Measurements from ENCODE around the gene REG3A. TPM values are rescaled to one million over a fixed set of nuclear protein-coding genes. Genes with fewer than 3 reads are reported as not detected.

REG3A gene
- total and polyA plus RNA-seq, 4 donors = not detected

GRCh38 chr2:79125721-79125985, 33.9 kb downstream of the REG3A start:
- 100% methylated on average over 2 of the region's 3 CpGs for WGBS (ENCODE audit: insufficient coverage)
- no peak for DNase-seq (ENCODE audit: low read depth in 4 of 6, low spot score in 6 of 6)

DNA sequence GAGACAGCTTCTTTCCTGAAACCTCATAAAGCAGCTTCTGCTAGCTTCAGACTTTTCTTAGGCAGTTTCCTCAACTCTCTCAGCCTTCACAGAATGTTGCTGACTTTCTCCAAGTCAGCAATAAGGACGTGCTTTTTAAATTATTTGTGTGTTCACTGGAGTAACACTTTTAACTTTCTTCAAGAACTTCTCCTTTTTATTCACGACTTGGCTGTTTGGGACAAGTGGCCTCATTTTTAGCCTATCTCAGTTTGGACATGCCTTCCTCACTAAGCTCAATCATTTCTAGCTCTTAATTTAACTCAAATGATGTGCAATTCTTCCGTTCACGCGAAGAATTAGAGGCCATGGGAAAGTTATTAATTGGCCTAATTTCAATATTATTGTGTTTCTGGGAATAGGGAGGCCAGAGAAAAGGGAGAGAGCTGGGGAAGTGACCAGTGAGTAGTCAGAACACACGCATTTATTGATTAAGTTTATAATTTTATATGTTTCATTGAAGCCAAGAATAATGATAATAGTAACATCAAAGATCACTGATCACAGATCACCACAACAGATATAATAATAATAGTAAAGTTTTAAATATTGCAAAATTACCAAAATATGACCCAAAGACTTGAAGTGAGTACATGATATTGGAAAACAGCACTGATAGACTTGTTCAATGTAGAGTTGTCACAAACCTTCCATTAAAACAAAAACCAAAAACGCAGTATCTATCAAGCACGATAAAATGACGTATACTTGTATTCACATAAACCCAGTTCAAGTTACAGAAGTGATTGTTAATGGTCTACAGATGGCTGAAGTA, 34.4 kb downstream of the REG3A start:
- WGBS (ENCODE audit: insufficient coverage) = 100% methylated on average over 1 of the region's 9 CpGs
- no peak overlapping the region for H3K27ac ChIP-seq (ENCODE audit: low read depth, low read length)
- H3K4me1 ChIP-seq (ENCODE audit: control insufficient read depth, insufficient read depth, low read length) = no peaks in the 10 kb centered on the region
- DNase-seq (ENCODE audit: low read depth in 4 of 6, low spot score in 6 of 6) = no peak
- no peaks in the 10 kb centered on the region for H3K27me3 ChIP-seq (ENCODE audit: control insufficient read depth, insufficient read depth, low read length)
- no peaks in the 10 kb centered on the region for H3K36me3 ChIP-seq (ENCODE audit: control insufficient read depth, insufficient read depth, low read length)
- H3K9me3 ChIP-seq (ENCODE audit: control insufficient read depth, insufficient read depth, low read length) = no peaks in the 10 kb centered on the region
- no peak overlapping the region for H3K4me3 ChIP-seq (ENCODE audit: low read depth, low read length)

More at GRCh38 chr2:79125721-79125985, 33.9 kb downstream of the REG3A start:
- H3K27ac ChIP-seq (ENCODE audit: low read depth, low read length) = no peak overlapping the region
- H3K9me3 ChIP-seq (ENCODE audit: control insufficient read depth, insufficient read depth, low read length) = no peaks in the 10 kb centered on the region
- H3K4me1 ChIP-seq (ENCODE audit: control insufficient read depth, insufficient read depth, low read length) = no peaks in the 10 kb centered on the region
- H3K27me3 ChIP-seq (ENCODE audit: control insufficient read depth, insufficient read depth, low read length) = no peaks in the 10 kb centered on the region
- H3K36me3 ChIP-seq (ENCODE audit: control insufficient read depth, insufficient read depth, low read length) = no peaks in the 10 kb centered on the region
- H3K4me3 ChIP-seq (ENCODE audit: low read depth, low read length) = no peak overlapping the region

DNA sequence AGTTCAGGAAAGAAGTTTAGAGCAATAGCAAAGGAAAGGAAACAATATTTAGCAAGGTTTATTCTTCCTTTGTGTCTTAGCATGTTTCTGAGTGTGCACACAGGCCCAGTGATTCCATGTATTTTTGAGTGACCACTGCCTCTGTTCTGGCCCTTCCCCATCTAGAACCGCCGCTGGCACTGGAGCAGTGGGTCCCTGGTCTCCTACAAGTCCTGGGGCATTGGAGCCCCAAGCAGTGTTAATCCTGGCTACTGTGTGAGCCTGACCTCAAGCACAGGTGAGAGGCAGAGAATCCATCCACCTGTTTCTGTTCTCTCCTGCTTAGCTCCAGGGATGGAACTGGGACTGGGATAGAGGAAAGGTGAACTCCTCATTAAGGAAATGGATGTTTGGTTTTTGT, 36.9 kb downstream of the REG3A start:
- no peaks in the 10 kb centered on the region for H3K36me3 ChIP-seq (ENCODE audit: control insufficient read depth, insufficient read depth, low read length)
- no peaks in the 10 kb centered on the region for H3K27me3 ChIP-seq (ENCODE audit: control insufficient read depth, insufficient read depth, low read length)
- 100% methylated on average over 2 of the region's 2 CpGs for WGBS (ENCODE audit: insufficient coverage)

GRCh38 chr2:79120194-79120713, 39.3 kb downstream of the REG3A start, which contains the start of gene REG1A:
REG1A (plus strand) TSS chr2:79120488; CDS start chr2:79120862, 374 bp downstream.
- no peaks in the 10 kb centered on the region for H3K9me3 ChIP-seq (ENCODE audit: control insufficient read depth, insufficient read depth, low read length)
- H3K4me3 ChIP-seq (ENCODE audit: low read depth, low read length) = no peak within 1 kb of the TSS
- H3K4me1 ChIP-seq (ENCODE audit: control insufficient read depth, insufficient read depth, low read length) = no peaks in the 10 kb centered on the region
- no peaks in the 10 kb centered on the region for H3K36me3 ChIP-seq (ENCODE audit: control insufficient read depth, insufficient read depth, low read length)
- no peak within 1 kb of the TSS for H3K27ac ChIP-seq (ENCODE audit: low read depth, low read length)
- WGBS (ENCODE audit: insufficient coverage) = 80% methylated on average over 1 of the region's 6 CpGs
- DNase-seq (ENCODE audit: low read depth in 4 of 6, low spot score in 6 of 6) = no peak
- no peaks in the 10 kb centered on the region for H3K27me3 ChIP-seq (ENCODE audit: control insufficient read depth, insufficient read depth, low read length)

More for the DNA sequence above, 36.9 kb downstream of the REG3A start:
- H3K9me3 ChIP-seq (ENCODE audit: control insufficient read depth, insufficient read depth, low read length) = no peaks in the 10 kb centered on the region
- DNase-seq (ENCODE audit: low read depth in 4 of 6, low spot score in 6 of 6) = no peak
- H3K27ac ChIP-seq (ENCODE audit: low read depth, low read length) = no peak overlapping the region
- no peak overlapping the region for H3K4me3 ChIP-seq (ENCODE audit: low read depth, low read length)
- no peaks in the 10 kb centered on the region for H3K4me1 ChIP-seq (ENCODE audit: control insufficient read depth, insufficient read depth, low read length)

GRCh38 chr2:79116997-79117928, 42.3 kb downstream of the REG3A start:
- no peak for DNase-seq (ENCODE audit: low read depth in 4 of 6, low spot score in 6 of 6)
- WGBS (ENCODE audit: insufficient coverage) = no CpG with 5 or more reads among the region's 2 CpGs
- H3K36me3 ChIP-seq (ENCODE audit: control insufficient read depth, insufficient read depth, low read length) = no peaks in the 10 kb centered on the region

DNA sequence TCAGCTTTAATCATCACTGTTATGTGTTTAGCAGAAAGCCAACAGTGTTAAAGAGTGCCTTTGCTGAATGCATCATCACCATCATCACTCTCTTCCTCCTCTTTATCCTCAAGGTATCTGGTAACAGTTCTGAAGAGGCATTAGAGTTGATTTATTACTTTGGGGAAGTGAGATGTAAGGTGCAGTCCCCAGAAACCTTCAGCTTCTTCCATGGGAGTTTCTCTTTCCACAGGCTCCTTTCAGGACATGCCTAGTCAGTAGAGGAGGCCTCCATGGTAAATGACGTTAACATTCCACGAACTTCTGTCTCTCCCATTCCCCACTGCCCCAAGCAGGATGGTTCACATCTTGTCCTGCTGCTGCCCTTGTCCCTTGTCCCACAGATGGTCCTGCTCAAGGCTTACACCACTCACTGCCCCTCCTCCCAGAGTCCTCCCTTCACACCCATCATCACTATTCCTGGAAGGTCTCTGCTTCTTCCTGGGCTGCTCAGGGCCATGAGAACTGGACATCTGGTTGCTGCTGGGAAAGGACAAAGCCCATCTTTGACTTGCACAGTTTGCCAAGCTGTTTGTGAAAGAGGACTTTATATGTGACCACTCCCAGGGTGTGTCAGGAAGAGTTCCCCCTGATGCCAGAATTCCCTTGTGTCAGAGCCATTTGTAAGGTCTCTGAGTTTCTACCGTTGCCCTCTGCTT, 44.6 kb downstream of the REG3A start:
- H3K27me3 ChIP-seq (ENCODE audit: control insufficient read depth, insufficient read depth, low read length) = no peaks in the 10 kb centered on the region
- H3K9me3 ChIP-seq (ENCODE audit: control insufficient read depth, insufficient read depth, low read length) = no peaks in the 10 kb centered on the region
- H3K36me3 ChIP-seq (ENCODE audit: control insufficient read depth, insufficient read depth, low read length) = no peaks in the 10 kb centered on the region
- 100% methylated on average over 2 of the region's 3 CpGs for WGBS (ENCODE audit: insufficient coverage)
- no peak overlapping the region for H3K4me3 ChIP-seq (ENCODE audit: low read depth, low read length)
- no peak for DNase-seq (ENCODE audit: low read depth in 4 of 6, low spot score in 6 of 6)
- no peak overlapping the region for H3K27ac ChIP-seq (ENCODE audit: low read depth, low read length)
- H3K4me1 ChIP-seq (ENCODE audit: control insufficient read depth, insufficient read depth, low read length) = no peaks in the 10 kb centered on the region

More at GRCh38 chr2:79116997-79117928, 42.3 kb downstream of the REG3A start:
- Histone ChIP-seq H3K4me1 (ENCODE audit: control insufficient read depth, insufficient read depth, low read length) (no peaks in the 10 kb centered on the region), H3K4me3 (ENCODE audit: low read depth, low read length) (no peak overlapping the region), H3K27me3 (ENCODE audit: control insufficient read depth, insufficient read depth, low read length) (no peaks in the 10 kb centered on the region), H3K9me3 (ENCODE audit: control insufficient read depth, insufficient read depth, low read length) (no peaks in the 10 kb centered on the region), H3K27ac (ENCODE audit: low read depth, low read length) (no peak overlapping the region)

- H3K4me1 ChIP-seq (ENCODE audit: control insufficient read depth, insufficient read depth, low read length) = no peaks in the 10 kb centered on the region
- no peaks in the 10 kb centered on the region for H3K27me3 ChIP-seq (ENCODE audit: control insufficient read depth, insufficient read depth, low read length)
- H3K27ac ChIP-seq (ENCODE audit: low read depth, low read length) = no peak overlapping the region
- no peak overlapping the region for H3K4me3 ChIP-seq (ENCODE audit: low read depth, low read length)
- H3K36me3 ChIP-seq (ENCODE audit: control insufficient read depth, insufficient read depth, low read length) = no peaks in the 10 kb centered on the region
- DNase-seq (ENCODE audit: low read depth in 4 of 6, low spot score in 6 of 6) = no peak
- WGBS (ENCODE audit: insufficient coverage) = 100% methylated on average over 3 of the region's 3 CpGs
- no peaks in the 10 kb centered on the region for H3K9me3 ChIP-seq (ENCODE audit: control insufficient read depth, insufficient read depth, low read length)
Observed at GRCh38 chr2:79112269-79112668, 47.3 kb downstream of the REG3A start.

Data from spinal cord (tissue), 10 donors.